Measurements from ENCODE around the gene GLMP.
"Not testable (repeated sequence)": the region's sequence is repeated elsewhere in the genome, so short reads cannot be mapped to it uniquely, and the experiment has no call there.

Gene GLMP

DNA sequence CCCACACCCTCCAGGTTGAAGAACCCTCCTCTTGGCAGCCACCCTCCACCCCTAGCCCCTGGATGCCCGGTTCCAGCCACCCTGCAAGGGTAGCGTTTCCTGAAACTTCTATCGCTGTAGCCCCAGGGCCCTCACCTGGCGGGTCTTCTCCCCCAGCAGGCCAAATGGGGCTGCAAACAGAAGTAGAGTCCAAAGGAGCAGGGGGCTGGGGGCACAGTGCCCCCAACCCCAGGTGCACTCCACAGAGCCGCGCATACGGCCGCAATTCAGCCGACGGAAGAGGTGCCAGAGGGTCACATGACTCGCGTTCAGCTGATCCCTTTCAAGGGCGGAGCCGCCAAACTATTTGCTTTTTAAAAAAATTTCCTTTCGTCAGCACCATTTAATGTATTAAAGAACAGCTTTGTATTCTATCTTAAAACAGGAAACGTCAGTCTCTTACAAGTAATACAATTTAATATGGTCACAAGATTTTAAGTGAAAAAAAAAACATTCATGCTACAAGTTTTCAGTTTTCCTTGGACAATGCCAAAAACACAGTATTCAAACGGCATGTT is at the start of gene GLMP:
Gene GLMP, minus strand, starts transcription at position 289 of the 557 bp plus-strand sequence. Its CDS starts 34 bp downstream, at position 255.
- peak in 2 of 3 donors; percentile 9 to 43 for DNase-seq (ENCODE audit: low read depth in 3 of 3)

DNA sequence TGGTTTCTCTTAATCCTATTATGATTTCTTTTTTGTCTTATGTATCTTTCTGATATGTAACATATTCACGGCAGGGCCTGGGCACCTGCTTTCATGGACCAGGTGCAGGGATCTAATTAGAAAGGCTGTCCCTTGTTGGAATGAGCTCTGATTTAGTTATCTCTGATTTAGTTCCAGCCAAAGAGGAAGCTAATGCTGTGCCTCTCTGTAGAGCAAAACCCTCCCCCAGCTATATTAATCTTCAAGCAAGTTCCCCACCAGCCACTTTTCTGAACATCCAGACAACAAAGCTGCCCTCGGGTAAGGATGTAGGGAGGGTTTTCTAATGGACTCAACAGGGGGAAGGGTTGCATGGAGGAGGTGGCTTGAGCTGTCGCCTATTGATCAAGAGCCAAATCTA is 48.9 kb upstream of the GLMP start:
- no peak for DNase-seq (ENCODE audit: low read depth in 3 of 3)

- DNase-seq (ENCODE audit: low read depth in 3 of 3) = no peak
These were observed 46.9 kb upstream of the GLMP start for GRCh38 chr1:156342166-156342955.

DNA sequence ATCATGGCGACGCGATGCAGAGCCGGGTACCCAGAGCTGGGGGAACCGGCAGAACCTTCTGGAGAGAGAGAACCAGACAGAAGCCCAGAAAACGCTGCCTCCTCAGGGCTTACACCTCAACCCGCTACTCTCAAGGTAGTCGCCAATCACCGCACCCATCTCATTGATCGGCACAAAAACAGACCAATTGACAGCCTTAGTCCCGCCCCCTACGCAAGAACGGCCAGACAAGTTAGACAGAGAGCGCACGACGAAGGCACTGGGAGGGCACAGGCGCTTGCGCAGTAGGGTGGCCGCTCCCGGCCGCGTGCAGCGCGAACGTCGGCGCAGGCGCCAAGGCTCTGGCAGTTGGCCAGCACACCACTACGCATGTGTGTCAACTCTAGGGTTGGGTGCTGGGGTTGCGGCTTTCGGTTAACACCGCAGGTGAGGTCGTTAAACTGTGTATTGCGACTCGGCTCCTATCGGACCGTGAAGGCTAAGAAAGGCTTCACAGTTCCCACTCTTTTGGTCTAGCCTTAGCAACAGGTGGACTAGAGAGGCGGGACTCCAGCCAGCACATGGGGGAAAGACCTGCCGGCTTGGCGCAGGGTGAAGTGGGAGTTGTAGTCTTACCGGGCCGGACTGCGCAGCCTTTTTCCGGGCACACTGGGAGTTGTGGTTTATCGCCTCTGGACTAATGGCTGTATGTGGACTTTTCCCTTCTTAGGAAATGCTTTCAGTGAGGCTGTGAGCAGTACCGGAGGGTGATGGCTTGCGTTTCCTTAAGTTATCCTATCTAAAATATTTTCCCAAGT is 42.9 kb upstream of the GLMP start, which contains the start of the genes CCT3 and TSACC:
Gene CCT3, minus strand, starts transcription at position 113 of the 797 bp plus-strand sequence. Its CDS starts 108 bp downstream, at position 5.
Gene TSACC, plus strand, starts transcription at position 347 of the 797 bp plus-strand sequence. CDS start 1,232 bp downstream, outside the sequence.
- DNase-seq (ENCODE audit: low read depth in 3 of 3) = peak; percentile 97 to 99 (median 99)

GRCh38 chr1:156337888-156338179 is 42.4 kb upstream of the GLMP start:
- no peak for DNase-seq (ENCODE audit: low read depth in 3 of 3)

- DNase-seq (ENCODE audit: low read depth in 3 of 3) = no peak
These were observed 41.8 kb upstream of the GLMP start for GRCh38 chr1:156337052-156337887.

DNA sequence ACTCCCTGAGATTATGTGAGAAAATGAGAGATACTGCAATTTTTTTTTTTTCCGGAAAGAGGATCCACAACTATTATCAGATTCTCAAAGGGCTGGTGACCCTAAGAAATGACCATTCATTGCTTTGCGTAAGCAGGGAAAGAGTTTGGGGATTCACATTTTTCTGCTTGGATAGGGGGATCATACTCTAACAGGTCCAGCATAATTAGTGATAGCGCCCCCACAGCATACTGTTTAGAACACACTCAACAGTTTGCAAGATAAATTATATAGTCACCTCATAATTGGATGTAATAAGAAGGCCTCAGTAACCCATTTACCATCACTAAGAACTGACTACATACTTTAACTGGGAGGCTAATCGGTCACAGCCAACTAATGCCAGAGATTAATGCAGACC is 40.8 kb upstream of the GLMP start:
- no peak for DNase-seq (ENCODE audit: low read depth in 3 of 3)

GRCh38 chr1:156323179-156323578 is 27.7 kb upstream of the GLMP start:
- DNase-seq (ENCODE audit: low read depth in 3 of 3) = not testable (repeated sequence)

DNA sequence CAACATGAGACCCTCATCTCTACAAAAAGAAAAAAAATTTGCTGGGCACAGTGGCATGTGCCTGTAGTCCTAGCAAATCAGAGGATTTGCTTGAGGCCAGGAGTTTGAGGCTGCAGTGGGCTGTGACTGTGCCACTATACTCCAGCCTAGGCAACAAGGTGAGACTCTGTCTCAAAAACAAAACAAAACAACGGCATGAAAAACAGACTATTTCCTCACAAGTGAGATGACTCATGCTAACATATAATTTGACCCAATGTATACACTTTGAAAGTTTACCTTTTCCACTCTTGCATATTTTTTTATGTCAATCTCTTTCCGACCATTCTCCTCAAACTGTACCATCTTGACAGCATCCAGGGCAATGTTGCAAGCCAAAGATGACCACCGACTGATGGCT is 25.1 kb upstream of the GLMP start:
- DNase-seq (ENCODE audit: low read depth in 3 of 3) = no peak

- DNase-seq (ENCODE audit: low read depth in 3 of 3) = no peak
These were observed 24.2 kb upstream of the GLMP start for GRCh38 chr1:156319664-156320063.

- no peak for DNase-seq (ENCODE audit: low read depth in 3 of 3)
These were observed 21.4 kb upstream of the GLMP start for GRCh38 chr1:156316909-156317308.

- no peak for DNase-seq (ENCODE audit: low read depth in 3 of 3)
These were observed 15.5 kb upstream of the GLMP start for GRCh38 chr1:156310962-156311361.

DNA sequence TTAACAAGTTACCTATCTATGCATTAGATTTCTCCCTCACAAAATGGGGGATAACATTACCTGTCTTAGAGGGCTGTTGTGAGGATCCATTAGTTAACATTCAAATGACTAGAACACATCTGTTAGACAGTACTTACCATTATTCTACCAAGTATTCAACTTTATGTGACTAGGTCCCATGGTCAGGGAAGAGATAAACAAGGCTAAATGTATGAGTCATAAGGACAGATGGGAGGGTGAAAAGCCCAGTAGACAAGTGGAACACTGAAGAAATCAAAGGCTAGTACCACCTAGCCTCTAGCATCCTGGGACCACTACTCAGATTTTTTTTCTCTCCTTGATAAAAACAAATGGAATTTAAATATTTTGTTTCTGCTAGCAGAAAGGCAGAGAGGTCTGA is 12.6 kb upstream of the GLMP start:
- no peak for DNase-seq (ENCODE audit: low read depth in 3 of 3)

- no peak for DNase-seq (ENCODE audit: low read depth in 3 of 3)
These were observed 9.7 kb upstream of the GLMP start for GRCh38 chr1:156305215-156305614.

DNA sequence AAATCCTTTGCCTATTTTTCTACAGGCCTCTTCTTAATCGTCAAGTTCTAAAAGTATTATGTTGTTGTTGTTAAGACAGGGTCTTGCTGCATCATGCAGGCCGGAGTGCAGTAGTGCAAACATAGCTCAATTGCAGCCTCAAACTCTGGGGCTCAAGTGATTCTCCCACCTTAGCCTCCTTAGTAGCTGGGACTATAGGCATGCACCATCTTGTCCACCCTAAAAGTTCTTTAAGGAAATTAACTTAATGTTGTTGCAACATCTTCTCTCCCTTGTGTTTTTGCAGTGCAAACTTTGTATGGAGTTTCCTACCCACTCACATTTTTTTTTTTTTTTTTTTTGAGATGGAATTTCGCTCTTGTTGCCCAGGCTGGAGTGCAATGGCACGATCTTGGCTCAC is 7.8 kb upstream of the GLMP start:
- DNase-seq (ENCODE audit: low read depth in 3 of 3) = no peak

DNA sequence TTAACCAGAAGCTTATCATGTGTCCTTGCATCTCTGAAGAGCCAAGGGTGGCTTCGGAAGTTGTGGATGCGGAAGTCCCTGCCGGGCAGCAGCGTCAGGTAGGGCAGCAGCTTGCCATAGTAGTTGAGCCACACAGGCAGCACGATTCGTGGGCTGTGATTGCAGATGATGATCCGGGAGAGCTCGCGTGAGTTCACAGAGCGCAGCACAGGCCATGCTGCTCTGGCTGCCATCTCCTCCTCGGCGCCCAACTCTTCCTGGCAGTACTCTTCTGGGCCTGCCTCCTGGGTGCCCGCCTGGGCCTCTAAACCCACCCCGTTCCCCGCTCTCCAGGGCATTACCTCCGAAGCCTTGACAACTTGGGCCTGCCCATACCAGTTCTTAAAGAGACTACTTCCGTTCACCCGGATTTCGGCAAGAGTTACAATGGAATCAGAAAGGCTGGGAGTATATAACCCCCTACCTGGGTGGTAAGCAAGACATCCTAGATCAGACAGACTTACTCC is 3.4 kb upstream of the GLMP start, which contains the start of gene VHLL:
Gene VHLL, minus strand, starts transcription at position 456 of the 506 bp plus-strand sequence. Its CDS starts 118 bp downstream, at position 338.
- DNase-seq (ENCODE audit: low read depth in 3 of 3) = no peak

GRCh38 chr1:156293895-156294294 is 1.6 kb downstream of the GLMP start:
- DNase-seq (ENCODE audit: low read depth in 3 of 3) = no peak

GRCh38 chr1:156293098-156293434 is 2.4 kb downstream of the GLMP start:
- no peak for DNase-seq (ENCODE audit: low read depth in 3 of 3)

- no peak for DNase-seq (ENCODE audit: low read depth in 3 of 3)
These were observed 4.0 kb downstream of the GLMP start for GRCh38 chr1:156291226-156292061.

DNA sequence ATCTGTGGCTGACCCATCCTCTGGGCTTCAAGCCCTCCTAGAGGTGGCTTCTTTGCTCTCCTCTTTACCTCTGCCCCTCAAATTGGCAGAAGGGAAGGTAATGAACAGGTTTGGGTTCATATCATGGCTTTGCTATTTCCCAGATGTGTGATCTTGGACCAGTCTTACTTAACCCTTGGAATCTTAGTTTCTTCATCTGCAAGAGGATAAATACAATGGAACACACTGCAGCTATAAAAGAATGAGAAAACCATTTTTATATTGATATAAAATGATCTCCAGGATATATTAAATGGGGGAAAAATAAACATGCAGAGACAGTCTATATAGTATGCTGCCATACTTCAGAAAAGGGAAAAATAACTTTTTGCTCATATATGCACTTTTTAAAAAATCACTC is 5.6 kb downstream of the GLMP start:
- no peak for DNase-seq (ENCODE audit: low read depth in 3 of 3)

DNA sequence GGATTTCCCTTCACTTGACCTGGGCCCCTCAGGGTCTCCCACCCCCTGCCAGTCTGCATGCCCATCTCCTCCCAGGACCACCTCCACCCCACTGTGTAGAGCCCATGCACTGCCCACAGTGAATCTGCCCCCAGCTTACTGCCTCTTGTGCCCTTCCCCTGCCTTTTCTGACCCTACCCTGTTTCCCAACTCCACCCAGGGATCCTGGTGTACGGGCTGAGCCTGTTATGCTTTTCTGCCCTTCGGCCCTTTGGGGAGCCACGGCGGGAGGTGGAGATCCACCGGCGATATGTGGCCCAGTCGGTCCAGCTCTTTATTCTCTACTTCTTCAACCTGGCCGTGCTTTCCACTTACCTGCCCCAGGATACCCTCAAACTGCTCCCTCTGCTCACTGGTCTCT is 9.4 kb downstream of the GLMP start:
- no peak for DNase-seq (ENCODE audit: low read depth in 3 of 3)
